HG02798 (cell line): ENCODE results near the gene PROP1.
"Not testable (repeated sequence)": the region's sequence is repeated elsewhere in the genome, so short reads cannot be mapped to it uniquely, and the experiment has no call there.

Experiments used
- ATAC-seq: cut with Tn5 transposase; IDR thresholded peaks from one replicate; pipeline ENCODE4 v1.9.1; 2021; ENCODE audit warnings: mild to moderate bottlenecking; ENCODE audit not compliant: unreplicated experiment, poor library complexity

The PROP1 gene

DNA sequence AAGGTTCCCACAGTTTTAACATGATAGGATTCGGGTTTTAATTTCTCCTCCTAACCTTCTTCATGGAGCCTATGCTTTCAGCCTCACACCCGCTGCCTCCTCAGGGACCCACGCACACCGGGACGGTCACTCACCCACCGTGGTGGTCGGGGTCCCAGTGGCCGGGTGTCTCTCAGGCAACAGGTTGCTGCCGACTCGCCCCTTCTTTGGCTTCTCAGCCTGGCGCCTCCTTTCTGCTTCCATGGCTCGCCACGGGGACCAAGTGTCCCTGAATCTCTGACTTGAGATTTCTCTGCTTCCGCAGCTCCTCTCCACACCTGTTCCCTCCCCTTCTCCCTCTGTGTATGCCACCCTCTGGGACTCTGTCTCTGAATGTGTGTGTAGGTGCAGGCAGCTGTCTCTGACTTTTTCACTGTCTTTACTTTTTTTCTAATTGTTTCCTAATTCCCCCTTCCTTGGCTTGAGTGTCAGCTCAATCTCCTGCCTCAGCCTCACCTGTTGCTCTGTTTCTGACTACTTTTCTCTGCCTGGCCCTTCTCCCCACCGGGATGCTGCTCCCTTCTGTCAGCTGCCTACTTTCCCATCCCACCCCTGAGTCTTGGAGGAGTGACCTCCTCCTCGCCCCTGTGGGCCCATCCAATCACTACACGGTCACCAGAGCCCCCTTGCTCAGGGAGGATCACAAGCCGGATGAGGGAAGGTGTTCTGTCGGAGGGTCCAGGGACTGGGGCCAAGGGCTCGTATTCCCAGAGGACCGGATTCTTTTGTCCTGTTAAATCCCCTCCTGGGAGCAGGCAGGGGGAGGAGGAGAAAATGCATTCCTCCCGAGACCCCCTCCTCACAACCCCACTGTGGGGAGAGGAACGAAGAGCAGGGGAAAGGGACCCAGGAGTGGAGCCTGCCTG, at the start of gene PROP1:
Gene PROP1 (minus strand): TSS at position 552 of the 905 bp plus-strand sequence. CDS start 309 bp downstream, at position 243.
- no peak for ATAC-seq

DNA sequence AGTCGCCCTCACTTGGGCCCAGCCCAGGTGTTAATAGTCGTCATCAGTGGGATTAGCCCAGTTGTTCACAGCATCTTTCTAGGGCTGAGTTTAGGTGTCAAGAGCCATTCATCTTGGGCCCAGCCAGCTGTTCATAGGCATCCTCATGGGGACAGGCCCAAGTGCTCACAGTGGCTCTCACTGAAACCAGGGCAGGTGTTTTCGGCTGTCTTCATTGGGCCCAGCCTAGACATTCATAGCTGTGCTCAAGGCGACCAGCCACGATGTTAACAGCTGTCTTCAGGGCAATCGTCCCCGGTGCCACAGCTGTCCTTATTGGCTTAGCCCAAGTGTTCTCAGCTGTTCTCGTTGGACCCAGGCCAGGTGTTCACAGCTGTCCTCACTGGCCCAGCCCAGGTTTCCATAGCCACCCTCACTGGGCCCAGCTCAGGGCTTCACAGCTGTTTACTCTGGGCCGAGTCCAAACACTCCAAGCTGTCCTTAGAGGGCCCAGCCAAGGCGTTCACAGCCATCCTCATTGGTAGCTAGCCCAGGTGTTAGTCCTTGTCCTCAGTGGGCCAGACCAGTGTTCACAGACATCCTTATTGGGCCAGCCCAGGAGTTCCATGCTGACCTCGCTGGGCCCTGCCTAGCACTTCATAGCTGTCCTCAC, 23.5 kb upstream of the PROP1 start:
- not testable (repeated sequence) for ATAC-seq

DNA sequence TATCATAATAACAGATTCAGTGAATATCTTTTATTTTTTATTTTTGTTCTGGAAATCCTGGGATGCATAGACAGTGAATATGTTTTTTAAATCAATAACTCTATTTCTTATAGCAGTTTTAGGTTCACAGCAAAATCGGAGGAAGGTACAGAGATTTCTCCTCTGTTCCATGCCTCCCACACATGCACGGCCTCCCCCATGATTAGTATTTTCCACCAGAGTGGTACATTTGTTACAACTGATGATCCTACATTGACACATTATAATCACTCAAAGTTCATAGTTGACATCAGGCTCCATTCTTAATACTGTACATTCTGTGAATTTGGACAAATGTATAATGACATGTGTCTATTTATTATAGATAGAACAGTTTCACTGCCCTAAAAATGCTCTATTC, 16.7 kb upstream of the PROP1 start:
- not testable (repeated sequence) for ATAC-seq

DNA sequence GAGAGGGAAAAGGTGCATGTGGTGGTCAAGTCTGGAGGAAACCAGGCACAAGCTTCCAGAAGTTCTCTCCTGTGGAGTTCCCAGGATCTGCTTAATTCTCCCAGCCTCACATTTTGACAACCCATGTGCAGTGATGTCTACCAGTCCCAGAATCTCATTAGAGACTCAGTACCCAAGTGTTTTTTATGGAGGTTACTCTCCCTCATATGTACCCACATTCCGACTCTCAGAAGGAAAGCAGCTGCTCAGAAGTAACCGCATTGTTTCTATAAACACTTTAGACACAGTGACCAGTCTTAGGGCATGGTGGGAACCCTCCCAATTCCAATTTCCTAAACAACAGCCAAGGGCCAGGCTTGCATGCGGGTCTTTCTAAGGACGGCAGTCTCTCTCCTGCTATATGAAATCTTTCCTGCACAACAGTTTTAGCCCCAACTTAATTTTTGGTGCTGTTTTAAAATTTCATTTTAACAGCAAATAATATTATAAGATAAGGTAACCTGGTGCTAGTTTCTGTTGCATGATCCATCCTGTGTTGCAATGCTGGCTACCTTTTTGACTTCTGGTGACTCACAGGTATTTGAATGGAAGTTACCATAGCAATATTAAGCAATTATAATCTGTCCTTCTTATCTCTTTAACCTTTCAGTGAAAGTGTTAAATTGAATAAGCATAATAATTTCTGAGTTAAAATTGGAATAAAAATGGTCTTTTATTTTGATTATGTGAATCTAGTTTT, 15.9 kb upstream of the PROP1 start:
- ATAC-seq: not testable (repeated sequence)

DNA sequence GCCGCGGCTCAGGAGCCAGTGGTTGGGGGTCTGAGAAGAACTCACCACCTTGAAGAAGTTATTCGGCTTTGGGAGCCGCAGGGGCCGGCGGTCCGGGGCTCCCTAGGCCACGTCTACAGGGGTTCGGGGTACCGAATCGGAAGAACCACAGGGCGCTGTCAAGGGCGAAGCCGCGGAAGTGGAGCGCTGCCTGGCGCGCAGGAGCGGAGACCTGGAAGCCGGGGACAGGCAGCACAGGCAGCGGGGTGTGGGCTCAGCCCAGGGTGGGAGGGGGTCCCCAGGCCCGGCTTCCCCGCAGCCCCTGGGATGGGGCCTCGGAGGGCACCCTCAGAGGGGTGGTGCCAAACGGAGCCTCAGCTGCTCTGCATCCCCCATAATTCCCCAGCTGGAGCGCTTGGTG, 11.2 kb upstream of the PROP1 start:
- not testable (repeated sequence) for ATAC-seq

DNA sequence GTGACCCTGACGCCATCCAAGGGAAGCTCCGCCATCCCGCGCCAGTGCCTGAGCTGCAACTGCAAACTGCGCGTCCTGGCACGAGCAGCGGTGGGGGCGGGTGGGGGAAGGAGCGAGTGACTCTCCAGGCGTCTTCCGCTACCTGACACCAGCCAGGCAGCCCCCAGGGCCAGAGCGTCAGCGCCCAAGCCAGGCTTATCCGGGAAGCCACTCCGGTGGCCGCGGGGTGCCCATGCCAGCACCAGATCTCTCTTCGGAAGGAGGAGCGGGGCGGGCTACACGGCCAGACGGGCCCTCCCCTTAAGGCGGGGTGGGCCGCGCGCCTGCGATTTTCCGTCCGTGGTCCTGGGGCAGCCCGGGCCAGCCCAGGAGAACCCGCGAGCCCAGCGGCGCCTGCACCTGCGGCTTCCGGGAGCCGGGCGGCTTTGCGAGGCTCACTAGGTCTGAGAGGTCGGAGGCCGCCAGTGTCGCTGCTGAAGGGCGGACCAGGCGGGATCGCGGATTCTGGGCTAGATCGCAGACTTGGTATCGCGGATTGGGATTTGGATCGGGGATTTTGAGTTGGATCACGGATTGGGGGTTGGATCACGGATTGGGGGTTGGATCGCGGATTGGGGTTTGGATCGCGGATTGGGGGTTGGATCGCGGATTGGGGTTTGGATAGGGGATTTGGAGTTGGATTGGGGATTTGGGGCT, 10.6 kb upstream of the PROP1 start:
- not testable (repeated sequence) for ATAC-seq

DNA sequence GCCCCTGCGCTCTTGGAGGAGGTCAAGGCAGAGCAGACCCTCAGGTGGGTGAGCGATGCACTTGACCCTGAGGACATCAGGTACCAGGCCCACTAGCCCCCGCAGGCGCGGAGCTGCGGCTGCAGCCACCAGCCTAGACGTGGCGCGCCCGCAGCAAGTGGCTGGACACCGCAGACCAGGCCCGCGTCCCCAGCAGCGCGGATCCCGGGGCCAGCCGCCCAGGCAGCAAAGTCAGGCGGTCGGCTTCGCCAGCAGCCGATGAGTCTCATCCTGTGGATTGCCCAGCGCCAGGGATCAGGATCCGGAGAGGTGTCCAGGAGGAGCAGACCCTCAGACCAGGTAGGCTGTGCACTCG, 10.1 kb upstream of the PROP1 start:
- ATAC-seq: not testable (repeated sequence)

DNA sequence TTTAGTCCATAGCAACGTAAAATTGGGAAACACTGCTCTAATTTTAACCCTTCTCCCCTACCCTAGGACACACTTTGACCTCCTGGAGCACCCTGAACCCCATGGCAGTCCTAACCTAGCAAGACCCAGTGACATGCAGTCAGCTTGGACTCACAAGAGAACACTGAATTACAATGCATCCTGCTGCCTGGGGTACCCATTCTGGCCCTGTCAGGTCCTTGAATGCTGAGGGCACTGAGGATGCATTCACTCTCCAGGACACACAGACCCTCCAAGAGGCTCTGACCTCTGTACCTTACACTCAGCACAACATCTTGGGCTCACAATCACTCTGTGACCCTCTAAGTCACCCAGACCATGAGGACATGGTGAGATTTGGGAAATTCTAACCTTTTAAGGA, 1.8 kb upstream of the PROP1 start:
- ATAC-seq: no peak

DNA sequence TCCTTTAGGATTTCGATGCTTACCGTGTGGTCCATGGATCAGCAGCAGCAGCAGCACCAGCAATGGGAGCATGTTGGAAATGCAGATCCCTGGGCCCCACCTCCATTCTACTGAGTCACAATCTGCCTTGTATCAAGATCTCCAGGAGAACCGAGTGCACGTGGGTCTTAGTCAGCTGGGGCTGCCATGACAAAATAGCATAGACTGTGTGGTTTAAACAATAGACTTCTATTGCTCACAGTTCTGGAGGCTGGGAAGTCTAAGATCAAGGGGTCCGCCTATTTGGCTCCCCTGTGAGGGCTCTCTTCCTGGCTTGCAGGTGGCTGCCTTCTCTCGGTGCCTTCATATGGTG, 1.3 kb upstream of the PROP1 start:
- ATAC-seq: no peak

DNA sequence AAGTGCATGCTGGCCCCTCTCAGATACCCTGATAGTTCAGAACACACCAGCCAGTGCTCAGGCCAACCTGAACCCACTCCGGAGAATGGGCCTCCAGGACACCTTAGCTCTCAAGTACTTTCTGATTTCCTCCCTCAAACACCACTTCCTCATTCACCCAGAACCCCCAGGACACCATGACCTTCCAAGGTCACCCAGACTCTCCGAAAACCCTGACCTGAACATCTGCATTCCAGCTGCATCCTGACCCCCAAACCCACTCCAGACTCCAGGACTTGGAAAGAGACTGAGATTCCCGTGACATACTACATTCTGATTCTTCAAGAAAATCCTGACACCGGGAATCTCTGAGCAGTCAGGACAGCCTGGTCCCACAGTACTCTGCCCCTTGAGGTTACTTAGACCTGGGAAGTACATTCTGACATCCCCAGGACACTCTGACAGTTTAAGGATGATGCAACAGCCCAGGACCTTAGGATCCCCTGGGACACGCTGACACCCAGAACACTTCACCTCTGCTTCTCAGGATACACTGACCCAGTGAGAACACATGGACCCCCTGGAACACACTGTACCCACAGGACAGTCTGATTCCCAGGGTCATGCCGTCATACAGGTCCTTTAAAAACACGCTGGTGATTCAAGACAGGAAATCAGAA, 747 bp upstream of the PROP1 start:
- no peak for ATAC-seq

DNA sequence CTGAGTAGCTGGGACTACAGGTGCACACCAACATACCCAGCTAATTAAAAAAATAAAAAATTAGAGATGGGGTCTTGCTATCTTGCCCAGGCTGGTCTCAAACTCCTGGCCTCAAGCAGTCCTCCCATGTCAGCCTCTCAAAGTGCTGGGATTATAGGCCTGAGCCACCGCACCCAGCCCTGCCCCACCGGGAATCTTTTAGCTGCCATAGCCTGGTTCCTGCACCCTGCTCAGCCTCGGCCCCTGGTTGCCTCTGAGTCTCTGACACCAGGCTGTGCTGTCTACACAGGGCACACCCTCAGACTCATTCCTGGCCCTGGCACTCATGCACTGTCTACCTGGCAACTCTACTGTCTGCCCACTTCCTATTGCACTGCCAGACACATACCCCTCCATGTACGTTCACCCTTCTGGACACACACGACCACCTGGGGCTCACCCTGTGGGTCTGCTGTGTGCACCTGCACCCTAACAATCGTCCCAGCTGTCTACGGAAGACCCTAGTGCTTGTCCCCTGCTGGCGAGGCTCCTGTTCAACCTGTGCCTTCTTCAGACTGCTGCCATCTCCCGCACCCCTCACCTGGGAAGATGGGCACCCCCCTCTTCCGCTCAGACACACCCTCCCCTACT, 1.4 kb downstream of the PROP1 start:
- ATAC-seq: no peak

DNA sequence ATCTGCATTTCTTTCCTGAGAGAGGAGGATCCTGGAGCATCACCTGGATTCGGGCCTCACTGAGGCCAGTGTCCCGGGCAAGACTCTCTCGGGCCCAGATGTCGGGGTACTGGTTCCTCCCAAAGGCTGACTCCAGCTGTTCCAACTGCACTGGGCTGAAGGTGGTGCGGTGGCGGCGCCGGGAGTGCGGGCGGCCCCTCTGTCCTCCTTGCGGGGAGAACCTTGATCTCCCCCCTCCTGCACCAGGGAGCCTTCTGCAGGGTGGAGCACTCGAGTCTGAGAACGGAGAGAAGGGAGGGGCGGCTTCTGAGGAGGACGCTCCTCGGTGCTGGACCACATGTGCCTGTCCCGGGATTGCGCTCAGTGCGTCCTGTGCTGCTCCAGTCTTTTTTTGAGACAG, 2.0 kb downstream of the PROP1 start:
- ATAC-seq: no peak

DNA sequence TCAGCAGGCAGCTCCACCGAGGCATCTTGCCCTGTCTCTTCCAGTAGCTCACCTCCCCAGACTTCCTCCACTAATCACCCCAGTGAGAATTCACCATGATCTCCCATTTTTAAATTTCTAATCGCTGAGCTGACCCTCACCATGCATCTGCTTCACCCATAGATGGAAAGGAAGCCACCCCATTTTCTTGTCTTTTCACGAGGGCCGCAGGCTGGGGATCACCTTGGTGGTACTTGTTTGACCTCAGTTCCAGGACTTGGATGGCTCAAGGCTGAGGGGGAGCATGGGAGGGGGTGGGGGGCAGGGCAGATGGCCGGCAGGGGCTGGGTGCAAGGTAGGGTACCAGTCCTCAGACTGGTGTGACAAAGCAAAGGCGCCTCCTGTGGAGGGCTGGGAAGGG, 3.6 kb downstream of the PROP1 start:
- no peak for ATAC-seq

DNA sequence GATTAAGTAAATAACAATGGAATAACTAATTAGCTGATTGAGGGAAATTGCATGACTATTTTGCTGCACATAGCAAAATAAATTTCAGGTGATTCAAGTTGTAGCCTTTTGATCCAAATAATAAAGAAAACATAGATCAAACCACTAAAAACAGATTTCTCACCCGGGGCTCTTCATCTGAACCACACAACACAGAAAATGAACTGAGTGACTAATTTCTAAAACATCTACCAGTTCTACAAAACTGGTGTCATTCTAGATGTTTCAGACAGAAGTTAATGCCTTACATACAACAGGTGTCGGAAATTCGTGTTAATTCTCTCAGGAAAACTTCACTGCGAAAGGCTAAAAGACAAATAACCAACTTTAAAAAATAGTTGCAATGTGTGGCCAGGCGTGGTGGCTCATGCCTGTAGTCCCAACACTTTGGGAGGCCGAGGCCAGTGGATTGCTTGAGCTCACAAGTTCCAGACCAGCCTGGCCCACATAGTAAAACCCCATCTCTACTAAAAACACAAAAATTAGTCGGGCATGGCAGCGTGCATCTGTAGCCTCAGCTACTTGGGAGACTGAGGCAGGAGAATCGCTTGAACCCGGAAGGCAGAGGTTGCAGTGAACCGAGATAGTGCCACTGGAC, 6.9 kb downstream of the PROP1 start:
- no peak for ATAC-seq

DNA sequence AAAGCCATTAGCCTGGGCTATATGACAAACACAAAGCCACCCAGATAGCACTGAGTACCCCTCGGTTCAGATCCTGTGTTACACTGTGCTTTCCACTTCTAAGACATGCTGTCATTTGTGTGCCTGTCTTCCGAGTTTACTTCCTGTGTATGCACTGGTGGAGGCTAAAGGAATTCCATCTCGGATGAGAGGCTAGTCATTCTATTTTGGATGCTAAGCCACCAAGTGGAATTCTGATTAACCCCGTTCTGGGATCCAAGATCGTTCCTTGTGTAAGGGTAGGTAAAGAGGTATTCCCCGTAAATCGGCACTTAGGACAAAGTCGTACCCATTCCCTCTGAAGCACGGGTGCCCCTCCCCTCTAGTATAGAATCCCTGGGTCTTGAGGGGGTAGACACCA, 8.7 kb downstream of the PROP1 start:
- no peak for ATAC-seq

DNA sequence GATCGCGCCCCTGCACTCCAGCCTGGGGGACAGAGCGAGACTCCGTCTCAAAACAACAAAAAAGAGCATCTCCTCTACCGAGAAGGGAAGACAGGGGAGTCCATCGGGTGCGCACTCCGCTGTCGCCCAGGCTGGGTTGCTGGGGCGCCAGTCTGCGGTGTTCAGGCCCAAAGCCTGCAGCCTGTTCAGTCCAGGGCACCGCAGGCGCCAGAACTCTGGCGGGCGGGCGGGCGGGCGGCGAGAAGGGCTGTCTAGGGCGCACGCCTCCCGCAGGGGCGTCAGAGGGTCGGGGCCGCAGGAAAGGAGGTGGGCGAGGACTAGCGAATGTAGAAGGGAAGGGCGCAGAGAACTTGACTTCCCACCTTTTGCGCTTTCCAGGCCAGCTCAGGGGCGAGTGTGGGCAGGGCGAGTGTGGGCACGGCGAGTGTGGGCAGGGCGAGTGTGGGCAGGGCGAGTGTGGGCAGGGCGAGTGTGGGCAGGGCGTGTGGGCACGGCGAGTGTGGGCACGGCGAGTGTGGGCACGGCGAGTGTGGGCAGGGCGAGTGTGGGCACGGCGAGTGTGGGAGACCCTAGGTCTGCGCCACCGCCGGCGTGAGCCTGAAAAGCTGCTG, 10.5 kb downstream of the PROP1 start:
- no peak for ATAC-seq

DNA sequence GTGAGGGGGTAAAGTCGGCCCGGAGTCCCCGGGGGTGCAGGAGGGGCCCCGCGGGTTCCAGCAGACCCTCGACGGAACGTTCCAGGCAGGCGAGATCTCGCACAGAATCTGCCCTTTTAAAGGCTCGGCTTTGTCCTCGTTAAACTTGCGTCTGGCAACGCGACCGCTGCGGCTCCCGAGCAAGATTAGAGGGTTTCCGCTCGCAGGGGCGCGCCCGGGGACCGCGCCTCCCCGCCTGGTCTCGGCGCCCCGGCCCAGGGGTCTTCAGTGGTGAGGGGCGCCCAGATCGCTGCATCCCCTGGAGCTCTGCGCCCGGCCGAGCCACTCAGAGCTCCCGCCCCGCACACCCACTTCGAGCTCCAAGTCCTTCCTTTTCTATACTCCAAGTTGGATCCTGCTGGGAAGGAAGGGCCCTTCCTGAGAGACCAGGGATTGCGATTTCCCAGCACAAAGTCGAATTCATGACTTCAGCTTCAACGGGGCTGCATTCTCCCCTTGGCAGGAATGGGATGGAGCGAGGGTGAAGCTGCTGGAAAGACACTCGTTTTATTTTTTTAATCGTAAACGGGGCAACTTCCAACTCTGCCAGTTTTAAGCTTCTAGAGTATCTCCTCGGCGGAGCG, 11.3 kb downstream of the PROP1 start:
- ATAC-seq: no peak
